IPS DF 6.9 (cell line): Measurements from ENCODE around the gene HNF1A.

Experiments
- DNase-seq: peaks from one replicate; pipeline ENCODE4 v3.0.0-alpha.2; 2013; ENCODE audit warnings: low read depth, low spot score
- H3K27ac ChIP-seq: one replicate; pipeline ENCODE4 v1.5.1; 2013; ENCODE audit warnings: low read length, control low read depth
- H3K27me3 ChIP-seq: 2 replicates; pipeline ENCODE4 v1.6.1; 2013; ENCODE audit warnings: mild to moderate bottlenecking, low read length; ENCODE audit not compliant: control insufficient read depth, insufficient read depth
- H3K36me3 ChIP-seq: 2 replicates; pipeline ENCODE4 v1.6.1; 2013; ENCODE audit warnings: low read length; ENCODE audit not compliant: control insufficient read depth, insufficient read depth
- H3K4me1 ChIP-seq: 2 replicates; pipeline ENCODE4 v1.6.1; 2013; ENCODE audit warnings: low read length; ENCODE audit not compliant: control insufficient read depth, insufficient read depth
- H3K4me3 ChIP-seq: 2 replicates; pipeline ENCODE4 v1.5.1; 2013; ENCODE audit warnings: mild to moderate bottlenecking, low read length
- H3K9me3 ChIP-seq: 2 replicates; pipeline ENCODE4 v1.6.1; 2013; ENCODE audit warnings: low read length, inconsistent platforms; ENCODE audit not compliant: control insufficient read depth, insufficient read depth
- WGBS: extraction: QIAGEN DNeasy Blood & Tissue Kit; methylation state at CpG from one replicate; pipeline ENCODE4 v1.1.7; 2013; ENCODE audit warnings: mixed read lengths, missing lambda C conversion rate; ENCODE audit not compliant: insufficient read length, insufficient coverage; 5-methylcytosine and 5-hydroxymethylcytosine counted together

The HNF1A gene

GRCh38 chr12:120988658-120989057, 10.3 kb downstream of the HNF1A start:
- WGBS = no CpG with 5 or more reads among the region's 17 CpGs
- peaks cover 2% of the 10 kb centered on the region; the same call in 1 of the 2 replicates for H3K4me1 ChIP-seq
- H3K27me3 ChIP-seq = no peaks in the 10 kb centered on the region
- DNase-seq = no peak
- H3K9me3 ChIP-seq = no peaks in the 10 kb centered on the region
- H3K27ac ChIP-seq = no peak overlapping the region
- H3K36me3 ChIP-seq = no peaks in the 10 kb centered on the region
- H3K4me3 ChIP-seq = no peak overlapping the region

DNA sequence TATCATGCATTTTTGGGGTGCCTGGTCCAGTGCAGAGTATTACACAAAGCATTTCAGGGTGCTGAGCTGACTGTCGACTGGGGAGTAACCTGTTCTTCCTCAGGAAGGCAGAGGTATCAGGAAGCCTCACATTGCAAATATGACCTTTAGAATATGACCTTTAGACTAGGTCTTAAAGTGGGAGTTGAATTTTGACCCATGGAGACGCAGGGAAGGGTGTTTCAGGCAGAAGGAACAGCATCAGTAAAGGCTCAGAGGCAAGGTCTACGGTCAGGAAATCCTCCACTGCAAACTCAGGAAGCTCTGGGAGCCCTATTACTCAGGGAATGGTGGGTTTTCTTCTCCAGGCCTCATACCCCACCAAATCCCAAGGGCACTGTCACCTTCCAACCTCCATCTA, 11.3 kb downstream of the HNF1A start:
- Histone ChIP-seq H3K9me3 (no peaks in the 10 kb centered on the region), H3K27me3 (no peaks in the 10 kb centered on the region), H3K4me1 (no peaks in the 10 kb centered on the region), H3K36me3 (no peaks in the 10 kb centered on the region), H3K4me3 (no peak overlapping the region), H3K27ac (no peak overlapping the region)
- no CpG with 5 or more reads among the region's 3 CpGs for WGBS
- DNase-seq = no peak

GRCh38 chr12:120990487-120991055, 12.2 kb downstream of the HNF1A start:
- Histone ChIP-seq H3K4me1 (no peaks in the 10 kb centered on the region), H3K9me3 (no peaks in the 10 kb centered on the region), H3K27ac (no peak overlapping the region), H3K36me3 (no peaks in the 10 kb centered on the region), H3K4me3 (no peak overlapping the region), H3K27me3 (no peaks in the 10 kb centered on the region)
- no peak for DNase-seq
- WGBS = no CpG with 5 or more reads among the region's 2 CpGs

DNA sequence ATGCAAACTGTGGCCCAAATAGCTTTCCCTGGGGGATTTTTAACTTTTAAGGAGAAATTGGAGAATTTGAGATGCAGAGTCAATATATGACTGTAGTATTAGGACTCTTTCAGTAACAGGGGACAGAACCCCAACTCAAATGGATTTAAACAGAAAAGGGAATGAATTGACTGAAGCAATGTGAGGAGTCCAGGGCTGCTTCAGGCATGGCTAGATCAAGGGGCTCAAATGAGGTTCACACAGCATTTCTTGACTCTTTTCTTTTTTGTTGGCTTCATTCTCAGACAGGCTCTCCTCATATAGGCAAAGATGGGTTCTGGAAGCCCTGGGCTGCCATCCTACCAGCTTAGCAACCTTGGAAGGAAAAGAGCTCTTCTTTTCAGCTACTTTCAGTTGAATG, 13.6 kb downstream of the HNF1A start:
- Histone ChIP-seq H3K9me3 (no peaks in the 10 kb centered on the region), H3K27me3 (no peaks in the 10 kb centered on the region), H3K27ac (no peak overlapping the region), H3K36me3 (no peaks in the 10 kb centered on the region), H3K4me3 (no peak overlapping the region), H3K4me1 (no peaks in the 10 kb centered on the region)
- DNase-seq = no peak

- Histone ChIP-seq H3K27ac (no peak overlapping the region), H3K4me3 (no peak overlapping the region), H3K27me3 (no peaks in the 10 kb centered on the region), H3K36me3 (no peaks in the 10 kb centered on the region), H3K4me1 (no peaks in the 10 kb centered on the region), H3K9me3 (no peaks in the 10 kb centered on the region)
- WGBS = no CpG with 5 or more reads among the region's 1 CpG
- no peak for DNase-seq
Observed at GRCh38 chr12:120992989-120993388, 14.6 kb downstream of the HNF1A start.

- WGBS = no CpG with 5 or more reads among the region's 11 CpGs
- no peaks in the 10 kb centered on the region for H3K36me3 ChIP-seq
- H3K27me3 ChIP-seq = no peaks in the 10 kb centered on the region
- no peak for DNase-seq
- no peak overlapping the region for H3K4me3 ChIP-seq
- H3K4me1 ChIP-seq = no peaks in the 10 kb centered on the region
- no peak overlapping the region for H3K27ac ChIP-seq
- H3K9me3 ChIP-seq = no peaks in the 10 kb centered on the region
Observed at GRCh38 chr12:120993496-120993895, 15.2 kb downstream of the HNF1A start.

DNA sequence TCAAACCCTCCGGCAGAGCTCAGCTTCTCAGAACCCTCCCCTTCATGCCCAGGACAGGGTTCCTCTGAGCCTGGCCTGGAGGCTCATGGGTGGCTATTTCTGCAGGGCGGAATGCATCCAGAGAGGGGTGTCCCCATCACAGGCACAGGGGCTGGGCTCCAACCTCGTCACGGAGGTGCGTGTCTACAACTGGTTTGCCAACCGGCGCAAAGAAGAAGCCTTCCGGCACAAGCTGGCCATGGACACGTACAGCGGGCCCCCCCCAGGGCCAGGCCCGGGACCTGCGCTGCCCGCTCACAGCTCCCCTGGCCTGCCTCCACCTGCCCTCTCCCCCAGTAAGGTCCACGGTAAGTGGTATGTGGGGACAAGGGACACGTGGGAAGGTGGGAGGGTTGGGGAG, 15.7 kb downstream of the HNF1A start:
- H3K4me3 ChIP-seq = no peak overlapping the region
- H3K27me3 ChIP-seq = no peaks in the 10 kb centered on the region
- no peaks in the 10 kb centered on the region for H3K36me3 ChIP-seq
- no peak for DNase-seq
- H3K4me1 ChIP-seq = 0 out of 2 replicates have a peak, but pooled peaks cover under 1% of the 10 kb centered on the region
- no CpG with 5 or more reads among the region's 15 CpGs for WGBS
- no peaks in the 10 kb centered on the region for H3K9me3 ChIP-seq
- no peak overlapping the region for H3K27ac ChIP-seq

- no peaks in the 10 kb centered on the region for H3K27me3 ChIP-seq
- no peak for DNase-seq
- no peaks in the 10 kb centered on the region for H3K36me3 ChIP-seq
- H3K4me1 ChIP-seq = peaks cover 3% of the 10 kb centered on the region; the same call in 1 of the 2 replicates
- no peak overlapping the region for H3K4me3 ChIP-seq
- H3K9me3 ChIP-seq = no peaks in the 10 kb centered on the region
- H3K27ac ChIP-seq = no peak overlapping the region
- WGBS = 100% methylated on average over 2 of the region's 2 CpGs
Observed at GRCh38 chr12:120994589-120995337, 16.4 kb downstream of the HNF1A start.

GRCh38 chr12:120996133-120996746, 17.9 kb downstream of the HNF1A start:
- Histone ChIP-seq H3K36me3 (no peaks in the 10 kb centered on the region), H3K27me3 (no peaks in the 10 kb centered on the region), H3K4me1 (peaks cover 3% of the 10 kb centered on the region; the same call in 1 of the 2 replicates), H3K4me3 (no peak overlapping the region), H3K27ac (no peak overlapping the region), H3K9me3 (no peaks in the 10 kb centered on the region)
- DNase-seq = no peak
- no CpG with 5 or more reads among the region's 11 CpGs for WGBS

DNA sequence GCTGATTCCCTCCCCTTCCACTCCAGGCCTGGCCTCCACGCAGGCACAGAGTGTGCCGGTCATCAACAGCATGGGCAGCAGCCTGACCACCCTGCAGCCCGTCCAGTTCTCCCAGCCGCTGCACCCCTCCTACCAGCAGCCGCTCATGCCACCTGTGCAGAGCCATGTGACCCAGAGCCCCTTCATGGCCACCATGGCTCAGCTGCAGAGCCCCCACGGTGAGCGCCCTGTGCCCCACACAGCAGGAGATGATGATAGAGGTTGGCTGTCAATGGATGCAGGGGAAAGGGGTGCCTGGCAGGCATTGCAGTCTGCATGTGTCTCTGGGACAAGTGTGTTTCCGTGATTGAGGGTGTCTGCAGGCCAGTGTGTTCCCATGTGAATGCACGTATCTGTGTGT, 19.1 kb downstream of the HNF1A start:
- Histone ChIP-seq H3K27ac (no peak overlapping the region), H3K27me3 (no peaks in the 10 kb centered on the region), H3K4me3 (no peak overlapping the region), H3K9me3 (no peaks in the 10 kb centered on the region), H3K36me3 (peaks cover 2% of the 10 kb centered on the region; the same call in 1 of the 2 replicates), H3K4me1 (peaks cover 3% of the 10 kb centered on the region; the same call in 1 of the 2 replicates)
- no CpG with 5 or more reads among the region's 9 CpGs for WGBS
- DNase-seq = no peak
